GM12878 (cell line): ENCODE data around the gene DAAM1. TPM values are rescaled to one million over a fixed set of nuclear protein-coding genes. Genes with fewer than 3 reads are reported as not detected.
A peak's percentile ranks its signal among the peaks of the same experiment; 100 is the strongest.

Experiments
- ASH2L ChIP-seq: fragments of 300-600, 200-600 bp; sonication (generic); IDR thresholded peaks from 2 replicates; pipeline ENCODE4 v1.6.1; 2017; ENCODE audit warnings: low read depth, mild to moderate bottlenecking, borderline replicate concordance
- ATF3 ChIP-seq: IDR thresholded peaks from 2 replicates; pipeline ENCODE4 v1.6.1; 2011; ENCODE audit warnings: low read depth, mild to moderate bottlenecking, low read length, moderate library complexity, borderline replicate concordance; ENCODE audit errors: extremely low read depth
- ATF7 ChIP-seq: fragments of 450-650 bp; IDR thresholded peaks from 2 replicates; pipeline ENCODE4 v1.6.1; 2016; ENCODE audit warnings: low read depth, mild to moderate bottlenecking
- BACH1 ChIP-seq: fragments of 450-650 bp; IDR thresholded peaks from 2 replicates; pipeline ENCODE4 v1.6.1; 2017; ENCODE audit warnings: mild to moderate bottlenecking, borderline replicate concordance
- BHLHE40 ChIP-seq, 2 experiments: fragments of 450-650 bp in 1 of 2; IDR thresholded peaks; 2 replicates each; pipeline ENCODE4 v1.6.1; 2011 to 2017; ENCODE audit warnings: low read depth in 2 of 2, borderline replicate concordance in 1 of 2, improper control_type of control experiment in 1 of 2, low read length in 1 of 2, mild to moderate bottlenecking in 1 of 2
- BMI1 ChIP-seq: fragments of 450-650 bp; IDR thresholded peaks from 2 replicates; pipeline ENCODE4 v1.6.1; 2016; ENCODE audit warnings: mild to moderate bottlenecking, moderate library complexity, borderline replicate concordance
- CHD2 ChIP-seq: IDR thresholded peaks from 2 replicates; pipeline ENCODE4 v1.6.1; 2011; ENCODE audit warnings: low read depth, low read length, improper control_type of control experiment, borderline replicate concordance
- CHD4 ChIP-seq: fragments of 200-600 bp; sonication (generic); IDR thresholded peaks from 2 replicates; pipeline ENCODE4 v1.6.1; 2016; ENCODE audit warnings: mild to moderate bottlenecking
- E2F8 ChIP-seq: fragments of 450-650 bp; IDR thresholded peaks from 2 replicates; pipeline ENCODE4 v1.6.1; 2018; ENCODE audit warnings: mild to moderate bottlenecking, low read depth, moderate library complexity; ENCODE audit not compliant: partially characterized antibody
- GABPA ChIP-seq: IDR thresholded peaks from 2 replicates; pipeline ENCODE4 v1.6.1; 2014; ENCODE audit warnings: antibody characterized with exemption, low read depth, mild to moderate bottlenecking, inconsistent platforms
- HDAC2 ChIP-seq: fragments of 200-600 bp; sonication (generic); IDR thresholded peaks from 2 replicates; pipeline ENCODE4 v1.6.1; 2017
- IRF5 ChIP-seq: fragments of 450-650 bp; IDR thresholded peaks from 2 replicates; pipeline ENCODE4 v1.6.1; 2017; ENCODE audit warnings: borderline replicate concordance
- JUND ChIP-seq: IDR thresholded peaks from 2 replicates; pipeline ENCODE4 v1.6.1; 2012; ENCODE audit warnings: low read depth, mild to moderate bottlenecking, low read length, improper control_type of control experiment, moderate library complexity
- KLF5 ChIP-seq: fragments of 450-650 bp; IDR thresholded peaks from 2 replicates; pipeline ENCODE4 v1.6.1; 2014; ENCODE audit warnings: mild to moderate bottlenecking; ENCODE audit not compliant: partially characterized antibody
- MAX ChIP-seq: IDR thresholded peaks from 2 replicates; pipeline ENCODE4 v1.6.1; 2012; ENCODE audit warnings: low read depth, low read length, improper control_type of control experiment
- MEF2A ChIP-seq: IDR thresholded peaks from 2 replicates; pipeline ENCODE4 v1.6.1; 2011; ENCODE audit warnings: low read depth, mild to moderate bottlenecking, low read length, moderate library complexity; ENCODE audit not compliant: insufficient read depth
- MTA3 ChIP-seq: IDR thresholded peaks from 2 replicates; pipeline ENCODE4 v1.6.1; 2012; ENCODE audit warnings: low read length, inconsistent platforms, borderline replicate concordance
- NFIC ChIP-seq: IDR thresholded peaks from 2 replicates; pipeline ENCODE4 v1.6.1; 2012; ENCODE audit warnings: low read depth, mild to moderate bottlenecking, inconsistent platforms, low read length, moderate library complexity
- PML ChIP-seq: IDR thresholded peaks from 2 replicates; pipeline ENCODE4 v1.6.1; 2012; ENCODE audit warnings: low read length, inconsistent platforms
- SMAD5 ChIP-seq: IDR thresholded peaks from 2 replicates; pipeline ENCODE4 v1.6.1; 2016; ENCODE audit warnings: antibody characterized with exemption, low read depth
- SPI1 ChIP-seq: IDR thresholded peaks from 2 replicates; pipeline ENCODE4 v1.6.1; 2011; ENCODE audit warnings: low read depth, mild to moderate bottlenecking, low read length, moderate library complexity, borderline replicate concordance; ENCODE audit not compliant: insufficient read depth
- TARDBP ChIP-seq: IDR thresholded peaks from 2 replicates; pipeline ENCODE4 v1.6.1; 2016; ENCODE audit warnings: borderline replicate concordance
- WRNIP1 ChIP-seq: IDR thresholded peaks from 2 replicates; pipeline ENCODE4 v1.6.1; 2011; ENCODE audit warnings: low read depth, low read length, improper control_type of control experiment, borderline replicate concordance
- ZNF217 ChIP-seq: fragments of 450-650 bp; IDR thresholded peaks from 2 replicates; pipeline ENCODE4 v1.6.1; 2017; ENCODE audit warnings: antibody characterized with exemption, mild to moderate bottlenecking
- ZNF274 ChIP-seq: IDR thresholded peaks from one replicate; pipeline ENCODE4 v1.8.0; 2011; ENCODE audit not compliant: insufficient read length, insufficient read depth
- polyA plus RNA-seq, 11 experiments: library from polyadenylated mRNA; depleted of rRNA in 4 of 11; unstranded in 6 of 11; stranded (reverse) in 5 of 11; fragments of >200 nt; fragmentation: Nextera tagmentation in 4 of 11; fragmentation: Illumina TruSeq in 1 of 11; extraction: Ambion mirVana in 4 of 11; extraction: Trizol in 1 of 11; gene quantifications; 1 replicate in 1 of 11; 2 replicates in 10 of 11; pipeline versions ENCODE4 v1.2.1 to v1.2.3, GENCODE V29; 2011 to 2016; ENCODE audit warnings: inconsistent platforms in 2 of 11, missing spikeins in 2 of 11, low read depth in 1 of 11
- total RNA-seq, 4 experiments: library from RNA; depleted of rRNA in 3 of 4; stranded (reverse); fragments of >200 nt in 3 of 4; fragmentation: Illumina TruSeq in 1 of 4; extraction: Trizol in 1 of 4; gene quantifications; 2 replicates each; pipeline versions ENCODE4 v1.2.1 to v1.2.3, GENCODE V29; 2013 to 2021
- TF ChIP-seq, protein P1 (sequence below): IDR thresholded peaks from 2 replicates; pipeline ENCODE4 v1.6.1; 2011; ENCODE audit warnings: low read depth, low read length, improper control_type of control experiment, borderline replicate concordance

The DAAM1 gene
- total and polyA plus RNA-seq, 10 of the 15 experiments (the other 5 are each of a cell fraction or from before 2014, with no cell fraction given) = 13.8 to 32.4 (median 24.2) TPM

GRCh38 chr14:59330455-59330854, 142.0 kb downstream of the DAAM1 start (continued):
- TF ChIP-seq KLF5 (no peak), ASH2L (peak; percentile 43; the same call in 1 of the 2 replicates), ZNF274 (no peak), ZNF217 (no peak), HDAC2 (no peak), MEF2A (no peak), GABPA (no peak), MAX (no peak), SPI1 (no peak), SMAD5 (no peak), BACH1 (no peak), MTA3 (no peak), BHLHE40 (IDR thresholded peaks at IDR 0.05; ENCODE audit: borderline replicate concordance in 1 of 2, low read depth in 2 of 2, low read length in 1 of 2) (no peak), CHD2 (no peak), ATF7 (0 out of 2 replicates have a peak, but pooled peaks have one; percentile 10), ATF3 (no peak), JUND (no peak), TARDBP (no peak), IRF5 (no peak), PML (no peak), CHD4 (no peak), NFIC (no peak; the same call in 1 of the 2 replicates), WRNIP1 (no peak), E2F8 (no peak), BMI1 (no peak)
- TF ChIP-seq, protein P1, sequence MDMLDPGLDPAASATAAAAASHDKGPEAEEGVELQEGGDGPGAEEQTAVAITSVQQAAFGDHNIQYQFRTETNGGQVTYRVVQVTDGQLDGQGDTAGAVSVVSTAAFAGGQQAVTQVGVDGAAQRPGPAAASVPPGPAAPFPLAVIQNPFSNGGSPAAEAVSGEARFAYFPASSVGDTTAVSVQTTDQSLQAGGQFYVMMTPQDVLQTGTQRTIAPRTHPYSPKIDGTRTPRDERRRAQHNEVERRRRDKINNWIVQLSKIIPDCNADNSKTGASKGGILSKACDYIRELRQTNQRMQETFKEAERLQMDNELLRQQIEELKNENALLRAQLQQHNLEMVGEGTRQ = no peak
